Prostate gland (tissue), 2 donors: ENCODE data around the gene DLGAP1. TPM values are rescaled to one million over a fixed set of nuclear protein-coding genes. Genes with fewer than 3 reads are reported as not detected.

ENCODE experiments used
- DNase-seq: peaks from one replicate; pipeline ENCODE4 v3.0.0-alpha.2; 2019; ENCODE audit warnings: low spot score
- H3K27ac ChIP-seq, 2 donors: fragments of 200-600 bp; sonication (generic); 2 replicates each; pipeline ENCODE4 v1.5.1; 2017 to 2019
- H3K27me3 ChIP-seq: fragments of 200-600 bp; sonication (generic); replicated peaks from 2 replicates; pipeline ENCODE4 v1.5.1; 2019; ENCODE audit not compliant: insufficient read depth
- H3K36me3 ChIP-seq, 2 donors: fragments of 200-600 bp; sonication (generic); 1 replicate in 1 of 2; 2 replicates in 1 of 2; pipeline versions ENCODE4 v1.5.1 to v1.8.1; 2017 to 2019
- H3K4me1 ChIP-seq: fragments of 200-600 bp; sonication (generic); replicated peaks from 2 replicates; pipeline ENCODE4 v1.5.1; 2019
- H3K4me3 ChIP-seq, 2 donors: fragments of 200-600 bp; sonication (generic); 2 replicates each; pipeline ENCODE4 v1.5.1; 2017 to 2019
- H3K9me3 ChIP-seq: fragments of 200-600 bp; sonication (generic); 2 replicates; pipeline ENCODE4 v1.5.1; 2017
- POLR2A ChIP-seq: fragments of 450-650 bp; IDR thresholded peaks from one replicate; pipeline ENCODE4 v1.6.1; 2016; ENCODE audit warnings: antibody characterized with exemption, mild to moderate bottlenecking
- POLR2AphosphoS5 ChIP-seq: sonication (generic); formaldehyde crosslinking; IDR thresholded peaks from one replicate; pipeline ENCODE4 v1.6.1; 2017; ENCODE audit warnings: antibody characterized with exemption
- WGBS: methylation state at CpG from one replicate; pipeline ENCODE4 v1.1.5; 2018; 5-methylcytosine and 5-hydroxymethylcytosine counted together
- intact Hi-C: fragments of 100-400 bp; cut with DNase I; formaldehyde crosslinking; loops from one replicate; pipeline ENCODE4 v1.14.2; 2022
- total RNA-seq, 2 donors: library from RNA; depleted of rRNA; stranded (reverse); fragments of >200 nt; gene quantifications; one replicate each; pipeline ENCODE4 v1.1.0, GENCODE V29; 2016
- TF ChIP-seq, protein P1 (sequence below), 4 experiments: fragments of 200-600 bp in 2 of 4; fragments of 450-650 bp in 2 of 4; sonication (generic) in 2 of 4; IDR thresholded peaks; 1 replicate in 3 of 4; 2 replicates in 1 of 4; pipeline ENCODE4 v1.5.1; 2016 to 2019; ENCODE audit warnings: antibody characterized with exemption in 4 of 4, mild to moderate bottlenecking in 2 of 4, moderate library complexity in 2 of 4

Gene DLGAP1
- total RNA-seq, 2 donors from 2014 or later = 42.2 to 66.7 TPM

DNA sequence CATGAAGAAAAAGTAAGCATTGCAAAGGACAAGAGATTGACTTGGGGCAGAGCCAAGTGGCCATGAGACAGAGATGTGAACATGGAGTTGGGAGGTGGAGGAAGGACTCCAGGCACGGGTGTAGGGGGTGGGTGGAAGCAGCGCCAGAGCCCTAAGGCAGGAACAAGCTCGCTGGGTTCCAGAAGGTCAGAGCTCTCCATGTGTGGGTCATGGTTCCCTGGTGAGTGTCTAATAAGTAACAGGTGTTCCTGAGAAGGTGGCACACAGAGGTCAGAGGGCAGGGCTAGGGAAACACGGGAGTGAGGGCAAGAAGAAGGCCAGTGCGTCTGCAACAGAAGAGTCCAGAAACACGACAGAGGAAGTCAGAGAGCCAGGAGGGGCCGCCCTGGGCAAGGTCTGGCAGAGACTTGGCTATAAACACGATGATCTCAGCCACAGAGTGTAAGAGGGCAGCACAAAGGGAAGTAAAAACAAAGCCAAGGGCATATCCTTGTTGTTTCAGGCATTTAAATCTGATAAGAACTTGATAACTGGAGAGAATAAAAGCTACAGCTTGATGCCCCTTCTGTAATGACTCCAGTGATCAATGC is 744.3 kb downstream of the DLGAP1 start:
- Histone ChIP-seq H3K27me3 (no peaks in the 10 kb centered on the region), H3K27ac (no peak overlapping the region), H3K4me3 (no peak overlapping the region), H3K36me3 (no peaks in the 10 kb centered on the region), H3K9me3 (no peaks in the 10 kb centered on the region), H3K4me1 (no peaks in the 10 kb centered on the region)
- DNase-seq = peak; percentile 36
- intact Hi-C loops = no loop called here
- TF ChIP-seq POLR2A (no peak), POLR2AphosphoS5 (peak; percentile 4)
- TF ChIP-seq, protein P1, sequence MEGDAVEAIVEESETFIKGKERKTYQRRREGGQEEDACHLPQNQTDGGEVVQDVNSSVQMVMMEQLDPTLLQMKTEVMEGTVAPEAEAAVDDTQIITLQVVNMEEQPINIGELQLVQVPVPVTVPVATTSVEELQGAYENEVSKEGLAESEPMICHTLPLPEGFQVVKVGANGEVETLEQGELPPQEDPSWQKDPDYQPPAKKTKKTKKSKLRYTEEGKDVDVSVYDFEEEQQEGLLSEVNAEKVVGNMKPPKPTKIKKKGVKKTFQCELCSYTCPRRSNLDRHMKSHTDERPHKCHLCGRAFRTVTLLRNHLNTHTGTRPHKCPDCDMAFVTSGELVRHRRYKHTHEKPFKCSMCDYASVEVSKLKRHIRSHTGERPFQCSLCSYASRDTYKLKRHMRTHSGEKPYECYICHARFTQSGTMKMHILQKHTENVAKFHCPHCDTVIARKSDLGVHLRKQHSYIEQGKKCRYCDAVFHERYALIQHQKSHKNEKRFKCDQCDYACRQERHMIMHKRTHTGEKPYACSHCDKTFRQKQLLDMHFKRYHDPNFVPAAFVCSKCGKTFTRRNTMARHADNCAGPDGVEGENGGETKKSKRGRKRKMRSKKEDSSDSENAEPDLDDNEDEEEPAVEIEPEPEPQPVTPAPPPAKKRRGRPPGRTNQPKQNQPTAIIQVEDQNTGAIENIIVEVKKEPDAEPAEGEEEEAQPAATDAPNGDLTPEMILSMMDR (IDR thresholded peaks at IDR 0.05) = no peak
- WGBS = 19% methylated on average over 8 of the region's 8 CpGs

DNA sequence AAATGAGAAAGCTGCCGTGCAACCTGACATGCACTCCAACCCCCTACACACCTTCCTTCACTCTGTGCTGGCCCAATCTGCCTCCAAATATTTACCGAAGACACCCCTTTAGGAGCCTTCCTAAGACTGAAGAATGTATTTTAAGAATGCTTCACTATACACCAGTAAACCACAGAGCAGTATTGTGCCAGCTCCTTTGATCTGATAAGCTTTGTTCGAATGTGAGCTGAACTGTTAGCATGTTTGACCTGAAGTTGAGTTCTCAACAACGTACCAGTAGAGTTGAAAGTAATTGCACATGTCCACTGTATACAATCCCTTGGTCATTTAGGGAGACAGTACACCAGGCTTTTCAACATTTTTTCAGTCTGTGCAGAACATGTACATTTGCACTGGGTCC is 745.9 kb downstream of the DLGAP1 start:
- no peak overlapping the region for H3K4me3 ChIP-seq
- intact Hi-C loops = no loop called here
- H3K9me3 ChIP-seq = no peaks in the 10 kb centered on the region
- H3K27me3 ChIP-seq = no peaks in the 10 kb centered on the region
- no peak overlapping the region for H3K27ac ChIP-seq
- H3K4me1 ChIP-seq = no peaks in the 10 kb centered on the region
- no peaks in the 10 kb centered on the region for H3K36me3 ChIP-seq
- no peak for DNase-seq
- no peak for TF ChIP-seq POLR2AphosphoS5
- TF ChIP-seq, protein P1 (IDR thresholded peaks at IDR 0.05) = no peak
- WGBS = 46% methylated on average over 4 of the region's 4 CpGs

DNA sequence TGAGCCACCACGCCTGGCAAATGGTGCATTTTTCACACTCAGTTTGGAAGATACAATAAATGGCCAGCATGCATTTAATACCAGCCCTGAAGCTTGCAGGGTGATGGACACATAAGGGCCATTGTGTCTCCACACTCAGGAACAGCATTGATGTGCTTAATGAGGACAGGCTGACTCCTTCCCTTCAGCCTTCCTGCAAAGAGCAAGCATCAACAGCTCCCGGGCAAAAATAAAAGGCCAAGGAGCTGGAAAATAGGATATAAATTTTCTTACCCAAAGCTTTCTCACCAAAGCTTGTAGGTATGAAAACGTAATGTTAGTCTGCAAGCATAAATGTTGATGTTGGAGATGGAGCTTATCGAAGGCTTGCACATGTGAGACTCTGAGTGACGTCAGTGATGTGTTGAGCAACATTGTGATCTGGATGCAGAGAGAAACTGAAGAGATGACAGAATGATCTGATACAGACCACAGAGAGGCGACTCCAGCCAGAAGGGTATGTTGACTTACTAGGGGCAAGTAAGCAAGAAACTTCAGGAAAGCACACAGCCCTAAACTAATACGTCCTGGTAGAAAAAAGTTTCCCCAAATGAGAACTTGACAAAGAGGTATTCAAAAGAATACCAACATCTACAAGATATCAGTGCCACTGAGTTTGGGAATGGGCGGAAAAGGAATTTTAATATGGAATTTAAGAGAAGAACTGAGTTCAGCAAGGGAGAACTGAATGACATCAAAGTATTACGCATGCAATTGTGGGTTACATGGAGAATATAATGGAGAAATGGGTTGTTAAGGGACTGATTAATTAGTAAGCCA is 748.6 kb downstream of the DLGAP1 start:
- no peak overlapping the region for H3K4me3 ChIP-seq
- H3K9me3 ChIP-seq = no peaks in the 10 kb centered on the region
- H3K36me3 ChIP-seq = no peaks in the 10 kb centered on the region
- DNase-seq = no peak
- no peaks in the 10 kb centered on the region for H3K27me3 ChIP-seq
- H3K4me1 ChIP-seq = no peaks in the 10 kb centered on the region
- TF ChIP-seq POLR2AphosphoS5 (no peak), POLR2A (no peak)
- TF ChIP-seq, protein P1 (IDR thresholded peaks at IDR 0.05) = no peak
- WGBS = 85% methylated on average over 9 of the region's 9 CpGs
- H3K27ac ChIP-seq = no peak overlapping the region
- intact Hi-C loops = no loop called here

DNA sequence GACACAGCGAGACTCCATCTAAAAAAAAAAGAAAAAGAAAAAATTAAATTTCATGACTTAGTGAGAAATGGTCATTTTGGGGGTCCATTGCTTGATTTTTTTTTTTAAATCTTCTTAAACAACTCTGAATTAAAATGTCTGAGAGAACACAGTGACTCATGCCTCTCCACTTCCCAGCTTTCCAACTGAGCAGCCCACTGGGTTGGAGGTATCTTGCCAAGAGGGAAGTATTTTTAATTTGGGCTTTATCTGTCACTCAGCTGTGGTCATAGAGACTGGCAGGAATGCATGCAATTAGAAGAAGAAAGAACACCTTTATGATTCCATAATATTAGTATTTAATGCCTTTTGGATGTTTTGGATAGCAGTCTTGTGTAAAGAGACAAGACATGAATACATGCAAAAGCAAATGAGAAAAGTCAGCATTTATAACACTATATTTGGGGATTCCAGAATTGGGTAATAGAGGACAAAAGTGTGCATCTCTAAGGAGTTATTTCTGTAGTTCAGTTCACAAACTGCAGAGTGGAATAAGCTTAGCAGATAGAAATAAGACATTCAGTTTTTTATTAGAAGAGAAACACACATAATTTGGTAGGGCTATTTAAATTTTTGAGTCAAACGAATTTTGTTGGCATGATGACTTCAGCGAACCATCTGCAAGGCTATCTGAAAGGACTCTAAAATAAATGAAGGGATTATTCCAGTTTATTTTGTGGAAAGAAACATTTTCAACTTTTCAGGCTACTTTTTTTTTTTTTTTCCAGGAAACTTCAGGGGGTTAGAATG is 750.4 kb downstream of the DLGAP1 start:
- no peaks in the 10 kb centered on the region for H3K4me1 ChIP-seq
- H3K27me3 ChIP-seq = no peaks in the 10 kb centered on the region
- TF ChIP-seq, protein P1 (IDR thresholded peaks at IDR 0.05) = no peak
- TF ChIP-seq POLR2AphosphoS5 (no peak), POLR2A (no peak)
- H3K36me3 ChIP-seq = no peaks in the 10 kb centered on the region
- no peak overlapping the region for H3K4me3 ChIP-seq
- H3K27ac ChIP-seq = no peak overlapping the region
- WGBS = 84% methylated on average over 3 of the region's 3 CpGs
- intact Hi-C loops = loop anchor here (5.0 kb wide), 2 partner anchors 168 to 293 kb away; no protein-coding TSS in a partner anchor
- no peak for DNase-seq
- H3K9me3 ChIP-seq = no peaks in the 10 kb centered on the region
